CD14-positive monocyte (primary cell): ENCODE measurements around the gene PCDH7. TPM values are rescaled to one million over a fixed set of nuclear protein-coding genes. Genes with fewer than 3 reads are reported as not detected.

Experiments
- DNase-seq, 3 donors: peaks; one replicate each; pipeline ENCODE4 v3.0.0-alpha.2; 2011 to 2022
- H2AFZ ChIP-seq: 2 replicates; pipeline ENCODE4 v1.6.0; 2012; ENCODE audit warnings: mild to moderate bottlenecking, low read depth, low read length, inconsistent platforms; ENCODE audit not compliant: insufficient read depth, poor library complexity, severe bottlenecking
- H3K27ac ChIP-seq, 2 donors: 1 replicate in 1 of 2; 2 replicates in 1 of 2; pipeline ENCODE4 v1.5.1; 2012 to 2013; ENCODE audit warnings: low read length in 2 of 2, control low read depth in 1 of 2, inconsistent platforms in 1 of 2, low read depth in 1 of 2, mild to moderate bottlenecking in 1 of 2
- H3K27me3 ChIP-seq, 2 donors: one replicate each; pipeline versions ENCODE4 v1.6.0 to v1.6.1; 2011 to 2013; ENCODE audit warnings: low read length in 2 of 2; ENCODE audit not compliant: control insufficient read depth in 2 of 2, insufficient read depth in 2 of 2
- H3K36me3 ChIP-seq, 2 donors: replicated peaks in 1 of 2; 1 replicate in 1 of 2; 2 replicates in 1 of 2; pipeline versions ENCODE4 v1.5.1 to v1.6.1; 2012 to 2013; ENCODE audit warnings: low read length in 2 of 2, control low read depth in 1 of 2, inconsistent platforms in 1 of 2, mild to moderate bottlenecking in 1 of 2; ENCODE audit not compliant: insufficient read depth in 2 of 2, control insufficient read depth in 1 of 2
- H3K4me1 ChIP-seq, 2 donors: 1 replicate in 1 of 2; 2 replicates in 1 of 2; pipeline versions ENCODE4 v1.5.1 to v1.6.1; 2012 to 2013; ENCODE audit warnings: low read length in 2 of 2, control low read depth in 1 of 2, inconsistent platforms in 1 of 2, mild to moderate bottlenecking in 1 of 2, moderate library complexity in 1 of 2; ENCODE audit not compliant: insufficient read depth in 2 of 2, control insufficient read depth in 1 of 2
- H3K4me2 ChIP-seq: replicated peaks from 2 replicates; pipeline ENCODE3; 2012; ENCODE audit warnings: low read length, moderate library complexity, mild to moderate bottlenecking; ENCODE audit not compliant: poor library complexity, severe bottlenecking; ENCODE audit errors: extremely low read depth
- H3K4me3 ChIP-seq, 3 experiments: fragments of 200-600 bp in 1 of 3; sonication (generic) in 1 of 3; replicated peaks in 1 of 3; 1 replicate in 2 of 3; 2 replicates in 1 of 3; pipeline ENCODE4 v1.5.1; 2011 to 2013; ENCODE audit warnings: low read length in 3 of 3, mild to moderate bottlenecking in 3 of 3, control low read depth in 2 of 3, low read depth in 2 of 3, inconsistent platforms in 1 of 3, moderate library complexity in 1 of 3
- H3K79me2 ChIP-seq: 2 replicates; pipeline ENCODE4 v1.6.0; 2012; ENCODE audit warnings: mild to moderate bottlenecking, control low read depth, inconsistent platforms, low read length, moderate library complexity; ENCODE audit not compliant: insufficient read depth
- H3K9ac ChIP-seq: 2 replicates; pipeline ENCODE4 v1.6.0; 2017; ENCODE audit warnings: low read length, mild to moderate bottlenecking; ENCODE audit not compliant: insufficient read depth, poor library complexity, severe bottlenecking
- H3K9me3 ChIP-seq, 2 donors: replicated peaks in 1 of 2; 1 replicate in 1 of 2; 2 replicates in 1 of 2; pipeline versions ENCODE4 v1.5.1 to v1.6.1; 2012 to 2013; ENCODE audit warnings: low read length in 2 of 2, control low read depth in 1 of 2; ENCODE audit not compliant: control insufficient read depth in 1 of 2, insufficient read depth in 1 of 2
- H4K20me1 ChIP-seq: 2 replicates; pipeline ENCODE4 v1.6.0; 2012; ENCODE audit warnings: mild to moderate bottlenecking, low read length, control low read depth, moderate library complexity; ENCODE audit not compliant: insufficient read depth
- H3K27ac Mint-ChIP-seq, 7 donors: one replicate each; pipeline ENCODE4 v1.8.0; 2020; ENCODE audit warnings: mild to moderate bottlenecking in 7 of 7, mixed read lengths in 7 of 7, moderate library complexity in 6 of 7, inconsistent platforms in 2 of 7
- H3K27me3 Mint-ChIP-seq, 3 donors: one replicate each; pipeline ENCODE4 v1.8.0; 2021 to 2022; ENCODE audit warnings: low read depth in 3 of 3, mild to moderate bottlenecking in 3 of 3, mixed read lengths in 3 of 3, moderate library complexity in 3 of 3, inconsistent platforms in 1 of 3
- H3K36me3 Mint-ChIP-seq, 2 donors: one replicate each; pipeline ENCODE4 v1.8.0; 2020; ENCODE audit warnings: mixed read lengths in 2 of 2, inconsistent platforms in 1 of 2, mild to moderate bottlenecking in 1 of 2
- H3K4me1 Mint-ChIP-seq: one replicate; pipeline ENCODE4 v1.8.0; 2020; ENCODE audit warnings: mild to moderate bottlenecking, mixed read lengths
- H3K4me3 Mint-ChIP-seq, 2 donors: one replicate each; pipeline ENCODE4 v1.8.0; 2020; ENCODE audit warnings: mild to moderate bottlenecking in 2 of 2, mixed read lengths in 2 of 2, moderate library complexity in 1 of 2
- H3K9me3 Mint-ChIP-seq, 7 donors: one replicate each; pipeline ENCODE4 v1.8.0; 2020 to 2022; ENCODE audit warnings: mixed read lengths in 7 of 7, mild to moderate bottlenecking in 6 of 7, moderate library complexity in 6 of 7, inconsistent platforms in 2 of 7
- CTCF ChIP-seq: fragments of 200-600 bp; IDR thresholded peaks from one replicate; pipeline ENCODE4 v1.8.0; 2022; ENCODE audit warnings: antibody characterized with exemption, mild to moderate bottlenecking
- WGBS: methylation state at CpG from one replicate; pipeline ENCODE4 v1.1.5; 2013; ENCODE audit warnings: missing lambda C conversion rate; ENCODE audit not compliant: insufficient coverage; 5-methylcytosine and 5-hydroxymethylcytosine counted together
- intact Hi-C, 2 donors: fragments of 100-400 bp; cut with micrococcal nuclease; formaldehyde crosslinking; loops; one replicate each; pipeline versions ENCODE4 v1.15.0 to v1.15.1; 2023
- polyA plus RNA-seq, 3 donors: library from polyadenylated mRNA; depleted of rRNA in 1 of 3; unstranded in 2 of 3; stranded (reverse) in 1 of 3; fragments of 300-500 nt in 2 of 3; fragments of >200 nt in 1 of 3; fragmentation: Illumina TruSeq in 2 of 3; gene quantifications; 1 replicate in 2 of 3; 2 replicates in 1 of 3; pipeline ENCODE4 v1.2.3, GENCODE V29; 2012 to 2021

PCDH7 gene
- polyA plus RNA-seq, 3 donors = not detected

GRCh38 chr4:30768277-30768676 is 48.1 kb downstream of the PCDH7 start:
- H3K4me2 ChIP-seq = no peak overlapping the region
- H4K20me1 ChIP-seq = no peaks in the 10 kb centered on the region
- H3K27ac ChIP-seq = no peak overlapping the region
- H3K9ac ChIP-seq = no peak overlapping the region
- H3K4me1 Mint-ChIP-seq = no peaks in the 10 kb centered on the region
- DNase-seq = no peak
- H3K4me1 ChIP-seq = no peaks in the 10 kb centered on the region
- no peak overlapping the region for H3K4me3 ChIP-seq
- H3K27me3 ChIP-seq = no peaks in the 10 kb centered on the region
- no peaks in the 10 kb centered on the region for H3K9me3 ChIP-seq
- peaks cover 0 to 3% (median 2%) of the 10 kb centered on the region in 7 donors for H3K9me3 Mint-ChIP-seq
- no peaks in the 10 kb centered on the region for H3K79me2 ChIP-seq
- no peak overlapping the region for H2AFZ ChIP-seq
- no peak for TF ChIP-seq CTCF
- H3K4me3 Mint-ChIP-seq = no peak overlapping the region
- no peaks in the 10 kb centered on the region for H3K36me3 ChIP-seq
- H3K27ac Mint-ChIP-seq = no peak overlapping the region
- no peaks in the 10 kb centered on the region for H3K36me3 Mint-ChIP-seq
- intact Hi-C loops = no loop called here
- 58% methylated on average over 2 of the region's 2 CpGs for WGBS
- peaks cover 0 to 5% (median 2%) of the 10 kb centered on the region in 3 donors for H3K27me3 Mint-ChIP-seq

- no peaks in the 10 kb centered on the region for H3K36me3 Mint-ChIP-seq
- H3K36me3 ChIP-seq = no peaks in the 10 kb centered on the region
- TF ChIP-seq CTCF = no peak
- H3K27ac ChIP-seq = no peak overlapping the region
- no peak overlapping the region for H2AFZ ChIP-seq
- intact Hi-C loops = no loop called here
- H3K79me2 ChIP-seq = no peaks in the 10 kb centered on the region
- peaks cover 0 to 5% (median 2%) of the 10 kb centered on the region in 3 donors for H3K27me3 Mint-ChIP-seq
- H3K4me3 ChIP-seq = no peak overlapping the region
- H3K9me3 Mint-ChIP-seq = peaks cover 0 to 3% (median 2%) of the 10 kb centered on the region in 7 donors
- no peak for DNase-seq
- H4K20me1 ChIP-seq = no peaks in the 10 kb centered on the region
- H3K9ac ChIP-seq = no peak overlapping the region
- no peaks in the 10 kb centered on the region for H3K27me3 ChIP-seq
- no peak overlapping the region for H3K4me2 ChIP-seq
- H3K9me3 ChIP-seq = no peaks in the 10 kb centered on the region
- H3K4me1 Mint-ChIP-seq = no peaks in the 10 kb centered on the region
- H3K27ac Mint-ChIP-seq = no peak overlapping the region
- H3K4me3 Mint-ChIP-seq = no peak overlapping the region
- WGBS = 76% methylated on average over 5 of the region's 6 CpGs
- H3K4me1 ChIP-seq = no peaks in the 10 kb centered on the region
These were observed 48.9 kb downstream of the PCDH7 start for GRCh38 chr4:30769093-30769492.
